ENCODE results near the gene SLC1A2.

The SLC1A2 gene

GRCh38 chr11:35419184-35419829 is at the start of gene SLC1A2:
Gene SLC1A2, minus strand, starts transcription at chr11:35419558. Its CDS starts 592 bp downstream, at chr11:35418966.
- DNase-seq, result peak; percentile 88

GRCh38 chr11:35466058-35466457 is 46.7 kb upstream of the SLC1A2 start:
- no peak for DNase-seq

- peak; percentile 80 for DNase-seq
These were observed 45.0 kb upstream of the SLC1A2 start for GRCh38 chr11:35464308-35464707.

GRCh38 chr11:35463331-35463751 is 44.0 kb upstream of the SLC1A2 start:
- DNase-seq, result no peak

- DNase-seq, result peak; percentile 25
These were observed 42.7 kb upstream of the SLC1A2 start for GRCh38 chr11:35461917-35462538.

- no peak for DNase-seq
These were observed 40.1 kb upstream of the SLC1A2 start for GRCh38 chr11:35459489-35459888.

- peak; percentile 73 for DNase-seq
These were observed 39.5 kb upstream of the SLC1A2 start for GRCh38 chr11:35458846-35459245.

- no peak for DNase-seq
These were observed 35.0 kb upstream of the SLC1A2 start for GRCh38 chr11:35454362-35454761.

GRCh38 chr11:35436581-35437250 is 17.4 kb upstream of the SLC1A2 start:
- peak; percentile 87 for DNase-seq

- DNase-seq, result no peak
These were observed 14.2 kb upstream of the SLC1A2 start for GRCh38 chr11:35433588-35433987.

GRCh38 chr11:35432464-35432863 is 13.1 kb upstream of the SLC1A2 start:
- no peak for DNase-seq

GRCh38 chr11:35427071-35427470 is 7.7 kb upstream of the SLC1A2 start:
- DNase-seq, result peak; percentile 26

- no peak for DNase-seq
These were observed 7.0 kb upstream of the SLC1A2 start for GRCh38 chr11:35426351-35426750.

- no peak for DNase-seq
These were observed 6.3 kb upstream of the SLC1A2 start for GRCh38 chr11:35425603-35426212.

GRCh38 chr11:35424157-35424940 is 5.0 kb upstream of the SLC1A2 start:
- DNase-seq, result no peak

GRCh38 chr11:35420371-35420770 is 1.0 kb upstream of the SLC1A2 start:
- peak; percentile 54 for DNase-seq

GRCh38 chr11:35419830-35420333 is 524 bp upstream of the SLC1A2 start:
- DNase-seq, result peak; percentile 87

- DNase-seq, result peak; percentile 86
These were observed 825 bp downstream of the SLC1A2 start for GRCh38 chr11:35418282-35419183.

GRCh38 chr11:35415487-35415886 is 3.9 kb downstream of the SLC1A2 start:
- no peak for DNase-seq

- no peak for DNase-seq
These were observed 4.6 kb downstream of the SLC1A2 start for GRCh38 chr11:35414776-35415175.

GRCh38 chr11:35414311-35414710 is 5.0 kb downstream of the SLC1A2 start:
- DNase-seq, result no peak

GRCh38 chr11:35413598-35413997 is 5.8 kb downstream of the SLC1A2 start:
- DNase-seq, result peak; percentile 28
